ENCODE data around the gene UPK3A.
"Not testable (repeated sequence)": the region's sequence is repeated elsewhere in the genome, so short reads cannot be mapped to it uniquely, and the experiment has no call there.

UPK3A gene

GRCh38 chr22:45284705-45285262, at the start of gene UPK3A:
Gene UPK3A, plus strand, starts transcription at chr22:45284949. Its CDS starts 65 bp downstream, at chr22:45285014.
- peak; percentile 73 for DNase-seq

GRCh38 chr22:45235101-45235777, 49.5 kb upstream of the UPK3A start:
- DNase-seq: peak; percentile 63

- DNase-seq: no peak
Measured at GRCh38 chr22:45235851-45236342, 48.9 kb upstream of the UPK3A start.

GRCh38 chr22:45237065-45237990, 47.4 kb upstream of the UPK3A start:
- no peak for DNase-seq

- no peak for DNase-seq
Measured at GRCh38 chr22:45238076-45238956, 46.4 kb upstream of the UPK3A start.

- DNase-seq: peak; percentile 28
Measured at GRCh38 chr22:45238957-45239680, 45.6 kb upstream of the UPK3A start.

GRCh38 chr22:45239681-45240051, 45.1 kb upstream of the UPK3A start:
- DNase-seq: no peak

- no peak for DNase-seq
Measured at GRCh38 chr22:45240104-45240809, 44.5 kb upstream of the UPK3A start.

- peak; percentile 86 for DNase-seq
Measured at GRCh38 chr22:45240810-45241631, 43.7 kb upstream of the UPK3A start, which contains the start of gene KIAA0930. Gene KIAA0930, minus strand, starts transcription at chr22:45240894. Its CDS starts 191 bp downstream, at chr22:45240703.

GRCh38 chr22:45242778-45243191, 42.0 kb upstream of the UPK3A start:
- no peak for DNase-seq

- no peak for DNase-seq
Measured at GRCh38 chr22:45244916-45245315, 39.8 kb upstream of the UPK3A start.

GRCh38 chr22:45246060-45246985, 38.4 kb upstream of the UPK3A start:
- no peak for DNase-seq

GRCh38 chr22:45248832-45249561, 35.8 kb upstream of the UPK3A start:
- no peak for DNase-seq

- no peak for DNase-seq
Measured at GRCh38 chr22:45251825-45252224, 32.9 kb upstream of the UPK3A start.

- DNase-seq: no peak
Measured at GRCh38 chr22:45253039-45253641, 31.6 kb upstream of the UPK3A start.

GRCh38 chr22:45254388-45254787, 30.4 kb upstream of the UPK3A start:
- no peak for DNase-seq

- no peak for DNase-seq
Measured at GRCh38 chr22:45254789-45255278, 29.9 kb upstream of the UPK3A start.

- not testable (repeated sequence) for DNase-seq
Measured at GRCh38 chr22:45257941-45258340, 26.8 kb upstream of the UPK3A start.
